HTR-8/SVneo (cell line): ENCODE results near the gene LOXL1.
"Not testable (repeated sequence)": the region's sequence is repeated elsewhere in the genome, so short reads cannot be mapped to it uniquely, and the experiment has no call there.

Experiments used
- DNase-seq: peaks from one replicate; pipeline ENCODE4 v3.0.0; 2011; ENCODE audit warnings: low spot score, mixed read lengths; ENCODE audit not compliant: insufficient read length
- FAIRE-seq: peaks from 2 replicates; lab custom pipeline; 2011; peaks lifted over from hg19 to GRCh38; lab: Jason Lieb, UNC

LOXL1 gene

GRCh38 chr15:73937296-73937695, 11.0 kb downstream of the LOXL1 start:
- DNase-seq (no peak), FAIRE-seq (no peak)

GRCh38 chr15:73937726-73938125, 11.5 kb downstream of the LOXL1 start:
- no peak for DNase-seq
- FAIRE-seq, result no peak

- DNase-seq, FAIRE-seq: not testable (repeated sequence)
Observed at GRCh38 chr15:73938516-73938915, 12.3 kb downstream of the LOXL1 start.

GRCh38 chr15:73939138-73939537, 12.9 kb downstream of the LOXL1 start:
- DNase-seq, result no peak
- no peak for FAIRE-seq

- no peak for DNase-seq
- peak; percentile 13 for FAIRE-seq
Observed at GRCh38 chr15:73940061-73940981, 14.1 kb downstream of the LOXL1 start.

- DNase-seq (peak; percentile 86), FAIRE-seq (peak; percentile 91)
Observed at GRCh38 chr15:73941044-73941443, 14.8 kb downstream of the LOXL1 start.

GRCh38 chr15:73941449-73941848, 15.2 kb downstream of the LOXL1 start:
- DNase-seq (no peak), FAIRE-seq (no peak)

GRCh38 chr15:73941871-73942635, 15.8 kb downstream of the LOXL1 start:
- no peak for DNase-seq
- FAIRE-seq, result no peak

- no peak for FAIRE-seq
- DNase-seq, result no peak
Observed at GRCh38 chr15:73942751-73943270, 16.5 kb downstream of the LOXL1 start.

- no peak for DNase-seq
- no peak for FAIRE-seq
Observed at GRCh38 chr15:73944161-73945129, 18.2 kb downstream of the LOXL1 start.

- FAIRE-seq (no peak), DNase-seq (no peak)
Observed at GRCh38 chr15:73945130-73945508, 18.9 kb downstream of the LOXL1 start.

- DNase-seq (no peak), FAIRE-seq (no peak)
Observed at GRCh38 chr15:73946046-73946721, 19.9 kb downstream of the LOXL1 start.

- FAIRE-seq (no peak), DNase-seq (no peak)
Observed at GRCh38 chr15:73946795-73947370, 20.6 kb downstream of the LOXL1 start.

GRCh38 chr15:73947651-73948050, 21.4 kb downstream of the LOXL1 start:
- FAIRE-seq, result no peak
- DNase-seq, result no peak

GRCh38 chr15:73948396-73948795, 22.1 kb downstream of the LOXL1 start:
- FAIRE-seq (no peak), DNase-seq (no peak)

- FAIRE-seq (no peak), DNase-seq (no peak)
Observed at GRCh38 chr15:73948982-73949381, 22.7 kb downstream of the LOXL1 start.

- no peak for DNase-seq
- FAIRE-seq, result no peak
Observed at GRCh38 chr15:73949496-73949895, 23.2 kb downstream of the LOXL1 start.

GRCh38 chr15:73950479-73950830, 24.2 kb downstream of the LOXL1 start:
- FAIRE-seq (peak; percentile 4), DNase-seq (no peak)
